HG02870 (cell line): ENCODE results near the gene WDR5.

Experiments used
- ATAC-seq: cut with Tn5 transposase; IDR thresholded peaks from one replicate; pipeline ENCODE4 v1.9.1; 2021; ENCODE audit warnings: mild to moderate bottlenecking, moderate library complexity; ENCODE audit not compliant: unreplicated experiment

Gene WDR5

GRCh38 chr9:134172198-134173126, 36.6 kb downstream of the WDR5 start:
- ATAC-seq, result no peak

GRCh38 chr9:134173127-134174072, 37.5 kb downstream of the WDR5 start:
- no peak for ATAC-seq

GRCh38 chr9:134174073-134174449, 38.2 kb downstream of the WDR5 start:
- ATAC-seq, result no peak

GRCh38 chr9:134174526-134175290, 38.8 kb downstream of the WDR5 start:
- no peak for ATAC-seq

GRCh38 chr9:134175291-134175807, 39.5 kb downstream of the WDR5 start:
- ATAC-seq, result no peak

GRCh38 chr9:134175808-134176598, 40.1 kb downstream of the WDR5 start:
- no peak for ATAC-seq

- no peak for ATAC-seq
Observed at GRCh38 chr9:134176599-134176968, 40.7 kb downstream of the WDR5 start.

GRCh38 chr9:134177186-134177585, 41.3 kb downstream of the WDR5 start:
- ATAC-seq, result no peak

GRCh38 chr9:134177624-134178393, 41.9 kb downstream of the WDR5 start:
- ATAC-seq, result no peak

- no peak for ATAC-seq
Observed at GRCh38 chr9:134178394-134178767, 42.5 kb downstream of the WDR5 start.

GRCh38 chr9:134178768-134179551, 43.1 kb downstream of the WDR5 start:
- no peak for ATAC-seq

GRCh38 chr9:134179595-134179917, 43.7 kb downstream of the WDR5 start:
- ATAC-seq, result no peak

GRCh38 chr9:134179918-134180785, 44.3 kb downstream of the WDR5 start:
- ATAC-seq, result no peak

- no peak for ATAC-seq
Observed at GRCh38 chr9:134180786-134181647, 45.1 kb downstream of the WDR5 start.

- ATAC-seq, result no peak
Observed at GRCh38 chr9:134181648-134182034, 45.8 kb downstream of the WDR5 start.

GRCh38 chr9:134182554-134183085, 46.7 kb downstream of the WDR5 start:
- no peak for ATAC-seq
